HG02571 (cell line): Measurements from ENCODE around the gene SPSB3.

Source experiments
- ATAC-seq: cut with Tn5 transposase; IDR thresholded peaks from one replicate; pipeline ENCODE4 v1.9.1; 2021; ENCODE audit warnings: mild to moderate bottlenecking, moderate library complexity; ENCODE audit not compliant: unreplicated experiment

The SPSB3 gene

GRCh38 chr16:1790261-1790610 lies 7.9 kb upstream of the SPSB3 start:
- no peak for ATAC-seq

DNA sequence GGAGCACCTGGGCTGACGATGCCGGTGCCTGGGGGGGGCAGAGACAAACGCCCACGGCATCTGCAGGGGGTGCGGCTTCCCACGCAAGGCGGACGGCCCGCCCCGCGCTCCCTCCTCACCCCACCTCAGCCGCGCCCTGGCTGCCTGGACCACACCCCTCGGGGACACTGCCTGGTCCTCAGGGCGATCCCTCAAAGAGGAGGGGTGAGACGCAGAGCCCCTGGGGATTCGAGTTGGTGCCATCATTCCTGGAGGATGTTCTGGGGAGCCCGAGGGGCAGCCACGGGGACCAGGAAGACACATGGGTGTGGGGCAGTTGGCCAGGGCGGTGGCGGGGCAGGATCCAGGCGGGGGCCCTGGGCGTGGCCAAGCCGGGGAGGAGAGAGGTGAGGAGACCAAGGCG lies 7.3 kb upstream of the SPSB3 start:
- ATAC-seq: no peak

- ATAC-seq: no peak
These were observed 6.3 kb upstream of the SPSB3 start for GRCh38 chr16:1788708-1789100.

DNA sequence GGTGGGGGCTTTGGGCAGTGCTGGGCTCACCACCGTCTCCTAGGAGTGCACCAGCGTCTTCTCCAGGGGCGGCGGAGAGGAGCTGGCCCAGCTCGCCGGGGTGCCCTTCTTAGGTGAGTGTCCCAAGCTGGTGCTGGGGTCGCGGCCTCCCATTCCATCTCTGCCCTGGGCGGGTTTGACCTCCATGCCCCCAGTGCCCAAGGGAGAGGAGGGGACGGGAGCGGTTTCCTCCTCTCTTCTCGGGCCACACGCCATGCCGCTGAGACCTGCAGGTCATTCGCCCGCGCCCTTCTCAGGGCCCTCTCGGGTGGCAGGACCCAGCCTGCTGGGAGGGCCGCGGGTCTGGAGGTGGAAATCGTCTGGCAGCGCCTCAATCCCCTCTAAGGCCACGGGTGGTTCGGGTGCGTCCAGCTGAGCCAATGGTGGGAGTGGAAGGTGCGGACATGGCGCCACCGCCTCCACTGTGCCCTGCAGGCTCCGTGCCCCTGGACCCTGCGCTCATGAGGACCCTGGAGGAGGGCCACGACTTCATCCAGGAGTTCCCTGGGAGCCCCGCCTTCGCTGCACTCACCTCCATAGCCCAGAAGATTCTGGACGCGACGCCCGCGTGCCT lies 5.8 kb upstream of the SPSB3 start:
- no peak for ATAC-seq

- no peak for ATAC-seq
These were observed 5.1 kb upstream of the SPSB3 start for GRCh38 chr16:1787322-1788094.

DNA sequence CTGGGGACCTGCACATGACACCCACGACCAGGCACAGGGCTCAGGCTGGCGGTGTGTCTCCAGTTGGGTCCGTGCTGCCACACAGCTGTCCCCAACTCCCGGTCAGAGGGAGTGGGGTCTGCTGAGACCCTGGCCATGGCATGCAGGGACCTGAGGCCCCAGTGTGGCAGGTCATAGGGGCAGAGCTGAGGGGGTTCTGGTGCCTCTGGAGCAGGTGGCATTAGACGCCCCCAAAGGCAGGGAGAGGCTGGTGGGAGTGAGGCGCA lies 4.6 kb upstream of the SPSB3 start:
- no peak for ATAC-seq

DNA sequence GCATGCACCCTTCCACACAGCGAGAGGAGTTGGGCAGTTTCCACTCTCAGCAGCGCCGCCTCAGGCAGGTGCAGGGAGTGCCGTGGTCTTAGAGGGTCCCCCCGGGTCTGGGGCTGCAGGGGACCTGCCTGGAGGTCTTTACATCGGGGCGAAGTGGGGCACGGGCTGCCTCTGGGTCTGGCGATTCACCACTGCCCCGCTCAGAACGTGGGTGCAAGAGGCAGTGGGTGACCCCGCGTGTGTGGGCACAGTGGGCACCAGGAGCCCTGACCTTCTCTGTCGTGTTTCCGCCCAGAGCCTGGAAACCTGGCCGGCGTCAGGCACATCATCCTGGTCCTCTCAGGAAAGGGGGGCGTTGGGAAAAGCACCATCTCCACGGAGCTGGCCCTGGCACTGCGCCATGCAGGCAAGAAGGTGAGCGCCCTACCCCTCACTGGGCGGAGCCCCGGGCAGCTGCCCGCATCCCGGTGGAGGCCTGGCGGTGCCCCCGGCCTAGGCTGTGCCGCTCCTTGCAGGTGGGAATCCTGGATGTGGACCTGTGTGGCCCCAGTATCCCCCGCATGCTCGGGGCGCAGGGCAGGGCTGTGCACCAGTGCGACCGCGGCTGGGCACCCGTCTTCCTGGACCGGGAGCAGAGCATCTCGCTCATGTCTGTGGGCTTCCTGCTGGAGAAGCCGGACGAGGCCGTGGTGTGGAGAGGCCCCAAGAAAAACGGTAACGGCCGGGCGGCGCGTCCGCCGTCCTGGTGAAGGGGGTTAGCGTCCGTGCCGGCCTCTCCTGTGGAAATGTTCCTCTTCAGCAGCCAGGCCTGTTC lies 4.1 kb upstream of the SPSB3 start:
- no peak for ATAC-seq

GRCh38 chr16:1785846-1786170 lies 3.4 kb upstream of the SPSB3 start:
- no peak for ATAC-seq

- ATAC-seq: no peak
These were observed 2.8 kb upstream of the SPSB3 start for GRCh38 chr16:1784977-1785845.

DNA sequence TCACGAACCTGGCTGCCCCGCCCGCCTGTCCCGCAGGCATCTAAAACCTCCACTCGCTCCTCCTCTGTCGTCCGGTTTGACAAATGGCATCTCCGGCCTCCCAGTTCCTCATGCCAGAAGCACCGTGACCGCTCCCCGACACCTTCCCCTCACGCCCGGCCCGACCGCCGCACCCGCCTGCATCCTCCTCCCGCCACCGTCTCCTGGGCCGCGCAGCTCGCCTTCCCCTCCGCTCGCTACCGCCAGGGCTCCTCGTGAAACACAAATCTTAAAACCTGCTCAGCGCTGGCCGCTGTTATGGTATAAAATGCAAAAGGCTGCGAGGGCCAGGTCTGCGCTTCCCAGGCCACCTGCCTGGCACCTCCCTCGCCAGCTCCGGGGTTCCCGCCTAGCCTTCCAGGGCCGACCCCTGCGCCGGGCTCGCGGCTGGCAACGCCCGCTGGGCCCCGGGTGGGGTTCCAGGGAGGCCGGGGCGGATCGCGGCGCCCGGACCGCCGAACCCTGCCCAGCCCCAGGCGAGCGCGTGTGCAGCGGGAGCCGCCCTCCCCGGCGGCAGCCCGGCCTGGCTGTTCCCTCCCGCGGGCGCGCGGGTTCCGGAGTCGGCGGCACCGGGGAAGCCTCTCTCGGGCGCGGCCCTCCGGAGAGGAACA lies 488 bp downstream of the SPSB3 start:
- ATAC-seq: no peak

- ATAC-seq: no peak
These were observed 1.1 kb downstream of the SPSB3 start for GRCh38 chr16:1781254-1781653.

DNA sequence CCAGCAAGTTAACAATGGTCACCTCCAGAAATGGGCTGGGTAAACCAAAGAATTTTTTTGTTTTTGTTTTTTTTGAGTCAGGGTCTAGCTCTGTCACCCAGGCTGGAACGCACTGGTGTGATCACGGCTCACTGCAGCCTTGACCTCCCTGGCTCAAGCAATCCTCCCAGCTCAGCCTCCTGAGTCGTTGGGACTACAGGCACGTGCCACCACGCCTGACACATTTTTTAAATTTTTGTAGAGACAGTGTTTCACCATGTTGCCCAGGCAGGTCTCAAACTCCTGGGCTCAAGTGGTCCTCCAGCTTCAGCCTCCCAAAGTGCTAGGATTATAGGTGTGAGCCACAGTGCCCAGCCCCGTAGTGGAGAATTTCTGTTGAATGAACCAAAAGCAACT lies 1.7 kb downstream of the SPSB3 start:
- ATAC-seq: no peak

DNA sequence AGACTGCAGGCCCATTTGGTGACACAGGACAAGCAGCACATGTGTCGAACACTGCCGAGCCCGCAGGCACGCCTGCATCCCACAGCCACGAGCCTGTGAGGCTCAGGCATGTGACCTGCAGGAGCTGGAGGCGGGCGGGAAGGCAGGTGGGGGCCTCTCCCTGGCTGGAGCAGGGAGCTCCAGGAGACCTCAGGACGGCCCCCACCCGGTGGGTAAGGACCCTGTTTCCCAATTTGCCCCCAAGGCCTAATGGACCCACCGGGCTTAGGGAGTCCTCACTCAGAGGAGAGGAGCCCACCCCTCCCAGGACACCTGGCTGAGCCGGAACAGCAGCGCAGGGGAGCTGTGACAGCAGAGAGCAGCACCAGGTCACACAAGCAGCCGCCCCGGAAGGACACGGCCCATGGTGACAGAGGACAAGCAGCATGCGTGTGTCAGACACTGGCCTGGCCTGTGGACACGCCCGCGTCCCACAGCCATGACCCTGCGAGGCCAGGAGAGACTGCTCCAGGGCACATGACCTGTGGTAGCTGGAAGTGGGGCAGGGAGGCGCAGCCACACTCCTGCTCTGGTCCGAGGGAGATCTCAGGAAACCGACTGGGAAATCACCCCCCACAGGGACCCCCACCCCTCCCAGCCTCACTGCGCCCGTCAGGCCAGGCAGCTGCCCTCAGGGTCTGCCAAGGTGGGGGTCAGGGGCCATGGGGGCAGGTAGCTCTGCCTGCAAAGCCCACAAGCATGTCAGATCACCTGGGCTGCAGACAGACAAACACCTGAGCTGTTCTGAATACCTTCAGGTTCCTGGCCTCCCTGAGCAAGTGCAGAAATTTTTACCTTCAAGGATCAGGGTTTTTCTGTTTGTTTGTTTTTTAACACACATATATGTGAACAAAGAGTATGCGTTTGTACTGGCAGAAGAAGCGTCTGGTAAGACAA lies 2.4 kb downstream of the SPSB3 start:
- no peak for ATAC-seq

DNA sequence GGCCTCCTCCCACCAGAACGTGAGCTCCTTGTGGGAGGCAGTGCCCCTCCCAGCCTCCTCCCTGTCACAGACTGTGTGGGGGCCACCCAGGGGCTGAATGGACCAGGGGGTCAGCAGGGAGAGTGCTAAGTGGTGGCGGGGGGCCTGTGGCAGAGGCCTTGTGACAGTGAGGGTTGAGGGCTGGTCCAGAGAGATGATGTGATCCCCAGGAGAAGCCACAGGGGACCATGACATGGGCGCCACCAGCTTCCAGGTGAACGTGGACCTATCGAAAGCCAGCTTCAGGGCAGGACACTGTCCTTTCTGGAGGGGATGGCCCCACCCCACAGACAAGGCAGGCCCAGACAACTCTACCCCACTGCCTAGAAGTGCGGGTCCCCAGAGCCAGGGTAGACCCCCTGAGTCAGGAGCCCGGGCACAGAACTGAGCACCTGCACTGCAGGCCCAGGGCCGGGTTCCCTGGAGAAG lies 3.1 kb downstream of the SPSB3 start:
- no peak for ATAC-seq

- ATAC-seq: no peak
These were observed 3.9 kb downstream of the SPSB3 start for GRCh38 chr16:1778200-1779179.

DNA sequence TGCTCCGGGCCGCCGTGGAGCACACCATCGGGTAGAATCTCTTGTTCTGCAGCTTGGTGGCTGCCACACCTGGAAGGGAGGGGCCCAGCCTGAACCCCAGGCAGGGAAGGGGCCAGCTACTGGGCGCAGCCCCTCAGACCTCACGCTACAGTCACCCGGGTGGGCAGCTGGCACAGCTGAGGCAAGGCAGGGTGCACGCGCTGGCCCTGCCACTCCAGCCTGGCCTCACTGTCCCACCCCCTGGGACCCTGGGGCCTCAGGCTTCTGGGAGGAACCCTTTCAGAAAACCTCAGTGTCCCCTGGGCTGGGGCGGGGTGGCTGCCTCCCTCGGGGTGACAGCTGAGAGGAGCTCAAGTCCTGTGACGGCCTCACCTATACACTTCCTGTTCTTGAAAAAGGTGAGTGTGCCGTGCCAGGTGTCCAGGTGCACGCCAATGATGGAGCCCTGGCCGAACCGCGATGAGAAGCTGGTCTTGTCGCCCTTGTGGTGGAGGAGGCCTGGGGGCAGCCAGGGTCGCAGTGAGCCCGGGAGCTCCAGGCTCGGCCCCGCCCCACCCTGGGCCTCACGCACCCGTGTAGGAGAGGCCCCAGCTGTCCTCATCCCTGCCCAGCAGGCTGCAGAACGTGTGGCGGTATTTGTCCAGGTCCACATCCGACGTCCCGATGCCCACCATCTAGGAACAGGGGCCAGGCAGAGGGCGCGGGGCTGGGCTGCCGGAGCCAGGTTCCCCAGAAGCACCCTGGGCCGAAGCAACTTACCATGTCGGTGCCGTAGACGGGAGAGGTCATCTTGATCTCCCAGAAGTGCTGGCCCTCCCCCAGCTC lies 4.8 kb downstream of the SPSB3 start:
- ATAC-seq: no peak

GRCh38 chr16:1776991-1777374 lies 5.4 kb downstream of the SPSB3 start:
- no peak for ATAC-seq

DNA sequence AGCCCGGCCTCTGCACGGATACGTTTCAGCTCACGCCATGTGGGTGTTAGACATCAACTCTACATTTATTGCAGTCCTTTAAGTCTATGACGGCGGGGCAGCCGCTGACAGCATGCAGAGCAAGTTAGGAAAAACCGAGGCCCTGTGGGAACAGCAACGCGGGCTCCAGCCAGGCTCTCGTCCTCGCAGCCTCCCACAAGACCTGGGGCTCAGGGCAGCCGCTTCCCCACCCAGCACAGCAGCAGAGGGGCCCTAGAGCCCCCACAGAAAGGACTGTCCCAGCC lies 5.8 kb downstream of the SPSB3 start:
- no peak for ATAC-seq
